Activated CD8-positive, alpha-beta T cell treated with anti-CD3 and anti-CD28 coated beads for 36 hours (primary cell): ENCODE measurements around the gene HBM. TPM values are rescaled to one million over a fixed set of nuclear protein-coding genes. Genes with fewer than 3 reads are reported as not detected.

Experiments
- ATAC-seq: fragments of 200-7000 bp; cut with Tn5 transposase; one replicate; pipeline ENCODE4 v1.10.0; 2021; ENCODE audit warnings: mild to moderate bottlenecking, moderate library complexity
- CTCF ChIA-PET: fragments of 350-600 bp; sonication (Branson Sonifier 250); formaldehyde crosslinking; loops from one replicate; lab custom pipeline; 2021; ENCODE audit warnings: antibody characterized with exemption; lab: Charles Lee
- POLR2A ChIA-PET: fragments of 350-600 bp; sonication (Branson Sonifier 250); formaldehyde crosslinking; loops from one replicate; lab custom pipeline; 2021; ENCODE audit warnings: antibody characterized with exemption; lab: Charles Lee
- DNase-seq: peaks from one replicate; pipeline ENCODE4 v3.0.0-alpha.2; 2020
- H3K27ac Mint-ChIP-seq: one replicate; pipeline ENCODE4 v1.8.0; 2021; ENCODE audit warnings: mild to moderate bottlenecking, mixed read lengths
- H3K27me3 Mint-ChIP-seq: one replicate; pipeline ENCODE4 v1.8.0; 2021; ENCODE audit warnings: mixed read lengths
- H3K36me3 Mint-ChIP-seq: one replicate; pipeline ENCODE4 v1.8.0; 2021; ENCODE audit warnings: low read depth, mixed read lengths
- H3K4me1 Mint-ChIP-seq: one replicate; pipeline ENCODE4 v1.8.0; 2021; ENCODE audit warnings: low read depth, mixed read lengths
- H3K4me3 Mint-ChIP-seq: one replicate; pipeline ENCODE4 v1.8.0; 2021; ENCODE audit warnings: mild to moderate bottlenecking, moderate library complexity, mixed read lengths
- H3K9me3 Mint-ChIP-seq: one replicate; pipeline ENCODE4 v1.8.0; 2021; ENCODE audit warnings: mixed read lengths
- intact Hi-C: fragments of 100-400 bp; cut with micrococcal nuclease; formaldehyde crosslinking; loops from one replicate; pipeline ENCODE4 v1.10.0; 2022
- total RNA-seq, 2 experiments: library from RNA; stranded (reverse); gene quantifications; one replicate each; pipeline ENCODE4 v1.2.3, GENCODE V29; 2021
- TF ChIP-seq, protein P1 (sequence below): fragments of 200-600 bp; IDR thresholded peaks from one replicate; pipeline ENCODE4 v1.8.0; 2022; ENCODE audit warnings: antibody characterized with exemption, mild to moderate bottlenecking

The HBM gene
- total RNA-seq, 2 experiments from 2014 or later: not detected

- intact Hi-C loops: loop anchor here (5.0 kb wide), 1 partner anchor 74 kb away; no protein-coding TSS in a partner anchor
- Mint-ChIP-seq H3K9me3 (no peaks in the 10 kb centered on the region), H3K27ac (no peak overlapping the region), H3K27me3 (peaks cover 23% of the 10 kb centered on the region), H3K4me3 (no peak overlapping the region), H3K4me1 (peaks cover 4% of the 10 kb centered on the region), H3K36me3 (peaks cover 9% of the 10 kb centered on the region)
- no peak for DNase-seq
- POLR2A ChIA-PET: interaction anchor here (0.7 to 1.3 kb wide), 6 partner anchors 10 to 105 kb away, joined by 3 to 5 read pairs (median 4); no protein-coding TSS in a partner anchor
- CTCF ChIA-PET: interaction anchor here (0.6 to 4.1 kb wide), 23 partner anchors 10 to 116 kb away, joined by 3 to 33 read pairs (median 5); no protein-coding TSS in a partner anchor
- TF ChIP-seq, protein P1, sequence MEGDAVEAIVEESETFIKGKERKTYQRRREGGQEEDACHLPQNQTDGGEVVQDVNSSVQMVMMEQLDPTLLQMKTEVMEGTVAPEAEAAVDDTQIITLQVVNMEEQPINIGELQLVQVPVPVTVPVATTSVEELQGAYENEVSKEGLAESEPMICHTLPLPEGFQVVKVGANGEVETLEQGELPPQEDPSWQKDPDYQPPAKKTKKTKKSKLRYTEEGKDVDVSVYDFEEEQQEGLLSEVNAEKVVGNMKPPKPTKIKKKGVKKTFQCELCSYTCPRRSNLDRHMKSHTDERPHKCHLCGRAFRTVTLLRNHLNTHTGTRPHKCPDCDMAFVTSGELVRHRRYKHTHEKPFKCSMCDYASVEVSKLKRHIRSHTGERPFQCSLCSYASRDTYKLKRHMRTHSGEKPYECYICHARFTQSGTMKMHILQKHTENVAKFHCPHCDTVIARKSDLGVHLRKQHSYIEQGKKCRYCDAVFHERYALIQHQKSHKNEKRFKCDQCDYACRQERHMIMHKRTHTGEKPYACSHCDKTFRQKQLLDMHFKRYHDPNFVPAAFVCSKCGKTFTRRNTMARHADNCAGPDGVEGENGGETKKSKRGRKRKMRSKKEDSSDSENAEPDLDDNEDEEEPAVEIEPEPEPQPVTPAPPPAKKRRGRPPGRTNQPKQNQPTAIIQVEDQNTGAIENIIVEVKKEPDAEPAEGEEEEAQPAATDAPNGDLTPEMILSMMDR: peak; percentile 98
- no peak for ATAC-seq
Measured at GRCh38 chr16:181565-182021, 15.8 kb downstream of the HBM start.

DNA sequence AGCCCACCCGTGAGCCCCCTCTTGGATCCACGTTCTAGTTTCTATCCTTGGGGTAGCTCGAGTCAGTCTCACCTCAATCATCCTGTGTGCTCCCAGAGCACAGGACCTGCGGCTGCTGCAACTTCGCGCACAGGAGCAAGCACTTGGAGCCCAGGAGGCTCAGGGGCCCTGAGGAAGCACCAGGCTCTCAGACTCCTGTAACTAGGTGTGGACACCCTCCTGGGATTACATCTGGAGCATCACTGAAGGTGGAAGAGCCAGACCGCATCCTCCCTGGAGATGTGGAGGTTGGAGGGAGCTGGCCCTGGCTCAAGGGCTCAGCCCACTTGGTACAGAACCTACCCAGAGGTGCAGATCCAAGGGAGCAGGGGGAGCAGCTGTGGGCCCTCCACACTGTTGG, 17.2 kb downstream of the HBM start:
- H3K4me1 Mint-ChIP-seq: no peaks in the 10 kb centered on the region
- peaks cover 14% of the 10 kb centered on the region for H3K27me3 Mint-ChIP-seq
- TF ChIP-seq, protein P1: no peak
- no peaks in the 10 kb centered on the region for H3K9me3 Mint-ChIP-seq
- intact Hi-C loops: loop anchor here (5.0 kb wide), 1 partner anchor 76 kb away; no protein-coding TSS in a partner anchor
- H3K36me3 Mint-ChIP-seq: peaks cover 14% of the 10 kb centered on the region
- ChIA-PET POLR2A (no interaction called here), CTCF (interaction anchor here (1.0 to 4.1 kb wide), 6 partner anchors 45 to 179 kb away, joined by 3 to 33 read pairs (median 6); no protein-coding TSS in a partner anchor)
- no peak overlapping the region for H3K27ac Mint-ChIP-seq
- no peak for ATAC-seq
- H3K4me3 Mint-ChIP-seq: no peak overlapping the region
- DNase-seq: no peak

GRCh38 chr16:185213-185612, 19.4 kb downstream of the HBM start:
- ATAC-seq (no peak), DNase-seq (no peak)
- no peak overlapping the region for H3K4me3 Mint-ChIP-seq
- TF ChIP-seq, protein P1: no peak
- intact Hi-C loops: no loop called here
- ChIA-PET CTCF (interaction anchor here (1.1 to 1.3 kb wide), 2 partner anchors 88 to 120 kb away, joined by 3 read pairs; no protein-coding TSS in a partner anchor), POLR2A (no interaction called here)
- no peaks in the 10 kb centered on the region for H3K27me3 Mint-ChIP-seq
- no peaks in the 10 kb centered on the region for H3K9me3 Mint-ChIP-seq
- H3K36me3 Mint-ChIP-seq: peaks cover 32% of the 10 kb centered on the region
- no peak overlapping the region for H3K27ac Mint-ChIP-seq
- H3K4me1 Mint-ChIP-seq: peaks cover 3% of the 10 kb centered on the region

DNA sequence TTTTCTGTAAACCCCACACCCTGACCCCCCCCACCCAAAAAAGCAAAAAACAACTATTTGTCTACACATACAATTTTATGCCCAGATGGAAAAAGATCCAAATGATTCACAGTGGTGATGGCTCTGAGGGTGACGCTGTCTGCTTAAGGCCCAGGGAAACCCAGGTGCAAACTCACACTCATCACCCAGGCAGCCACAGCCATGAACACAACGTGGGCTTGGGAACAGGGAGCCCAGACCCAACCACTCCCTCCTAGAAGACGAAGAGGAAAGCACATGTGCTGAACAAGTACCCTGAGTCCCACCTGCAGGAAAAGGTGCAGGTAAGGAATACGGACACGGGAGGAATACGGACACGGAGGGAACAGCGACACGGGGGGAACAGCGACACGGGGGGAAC, 19.9 kb downstream of the HBM start:
- Mint-ChIP-seq H3K27ac (no peak overlapping the region), H3K9me3 (no peaks in the 10 kb centered on the region), H3K4me3 (no peak overlapping the region), H3K36me3 (peaks cover 34% of the 10 kb centered on the region), H3K27me3 (no peaks in the 10 kb centered on the region), H3K4me1 (peaks cover 3% of the 10 kb centered on the region)
- TF ChIP-seq, protein P1: no peak
- ATAC-seq (no peak), DNase-seq (no peak)
- CTCF ChIA-PET: no interaction called here
- POLR2A ChIA-PET: no interaction called here
- intact Hi-C loops: no loop called here

DNA sequence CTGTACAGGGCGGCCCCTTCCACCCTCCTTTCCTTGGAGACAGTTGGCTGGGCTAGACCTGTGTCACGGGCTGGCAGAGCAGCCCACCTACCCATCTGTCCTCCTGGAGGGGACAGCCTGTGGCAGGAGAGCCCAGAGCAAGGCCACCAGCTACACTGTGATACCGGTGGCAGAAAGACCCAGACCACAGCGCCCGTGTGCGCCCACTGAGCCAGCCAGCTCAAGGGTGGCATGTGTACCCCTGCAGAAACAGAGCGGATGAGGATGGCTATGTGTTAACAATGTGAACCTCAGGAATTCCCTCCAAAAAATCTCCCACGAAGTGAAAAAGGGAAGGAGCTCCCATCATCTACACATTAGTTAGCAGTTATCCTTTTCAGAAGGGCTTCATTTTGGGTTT, 21.6 kb downstream of the HBM start:
- H3K27me3 Mint-ChIP-seq: no peaks in the 10 kb centered on the region
- TF ChIP-seq, protein P1: no peak
- peaks cover 44% of the 10 kb centered on the region for H3K36me3 Mint-ChIP-seq
- POLR2A ChIA-PET: interaction anchor here (2.1 kb wide), 1 partner anchor 31 kb away, joined by 6 read pairs; no protein-coding TSS in a partner anchor
- no peak overlapping the region for H3K27ac Mint-ChIP-seq
- CTCF ChIA-PET: interaction anchor here (0.5 to 2.5 kb wide), 4 partner anchors 41 to 175 kb away, joined by 3 to 6 read pairs (median 3); no protein-coding TSS in a partner anchor
- no peak overlapping the region for H3K4me3 Mint-ChIP-seq
- intact Hi-C loops: no loop called here
- no peak for DNase-seq
- H3K4me1 Mint-ChIP-seq: peaks cover 3% of the 10 kb centered on the region
- H3K9me3 Mint-ChIP-seq: no peaks in the 10 kb centered on the region
- no peak for ATAC-seq
